DOHH2 (cell line): Measurements from ENCODE around the gene TTC28.

ENCODE experiments used
- H3F3A ChIP-seq: fragments of 200-600 bp; sonication (generic), shearing (Covaris generic); 2 replicates; pipeline ENCODE4 v1.6.0; 2016; ENCODE audit warnings: antibody characterized with exemption, mild to moderate bottlenecking; ENCODE audit not compliant: control insufficient read depth, insufficient read depth
- H3K27ac ChIP-seq: fragments of 200-600 bp; sonication (generic); 2 replicates; pipeline ENCODE4 v1.5.1; 2014; ENCODE audit warnings: low read depth, mild to moderate bottlenecking, low read length, moderate library complexity
- H3K27me3 ChIP-seq: fragments of 200-600 bp; sonication (generic); 2 replicates; pipeline ENCODE4 v1.6.1; 2014; ENCODE audit warnings: mild to moderate bottlenecking, low read length, mixed read lengths; ENCODE audit not compliant: control insufficient read depth
- H3K36me3 ChIP-seq: fragments of 200-600 bp; sonication (generic); 2 replicates; pipeline ENCODE4 v1.6.1; 2014; ENCODE audit warnings: mild to moderate bottlenecking, low read length, moderate library complexity, mixed read lengths; ENCODE audit not compliant: control insufficient read depth
- H3K4me1 ChIP-seq: fragments of 200-600 bp; sonication (generic); 2 replicates; pipeline ENCODE4 v1.6.1; 2014; ENCODE audit warnings: mild to moderate bottlenecking, low read length, mixed read lengths; ENCODE audit not compliant: control insufficient read depth
- H3K4me2 ChIP-seq: fragments of 200-600 bp; sonication (generic); 2 replicates; pipeline ENCODE4 v1.6.0; 2014; ENCODE audit warnings: mild to moderate bottlenecking, low read length, moderate library complexity
- H3K4me3 ChIP-seq: fragments of 200-600 bp; sonication (generic); 2 replicates; pipeline ENCODE4 v1.5.1; 2014; ENCODE audit warnings: mild to moderate bottlenecking, low read length, mixed read lengths
- H3K79me2 ChIP-seq: fragments of 200-600 bp; sonication (generic); 2 replicates; pipeline ENCODE4 v1.6.1; 2014; ENCODE audit warnings: mild to moderate bottlenecking, low read length, mixed read lengths; ENCODE audit not compliant: control insufficient read depth
- H3K9me2 ChIP-seq: fragments of 200-600 bp; sonication (generic); replicated peaks from 2 replicates; pipeline ENCODE4 v1.6.1; 2014; ENCODE audit warnings: mild to moderate bottlenecking, low read length, mixed read lengths; ENCODE audit not compliant: control insufficient read depth
- H3K9me3 ChIP-seq: fragments of 200-600 bp; sonication (generic); 2 replicates; pipeline ENCODE4 v1.6.1; 2014; ENCODE audit warnings: antibody characterized with exemption, low read length, mixed read lengths; ENCODE audit not compliant: control insufficient read depth, insufficient read depth
- H4K20me1 ChIP-seq: fragments of 200-600 bp; sonication (generic); 2 replicates; pipeline ENCODE4 v1.6.0; 2014; ENCODE audit warnings: low read depth, mild to moderate bottlenecking, antibody characterized with exemption, low read length, moderate library complexity; ENCODE audit not compliant: control insufficient read depth, insufficient read depth
- CTCF ChIP-seq: fragments of 200-600 bp; sonication (generic); IDR thresholded peaks from one replicate; pipeline ENCODE4 v1.5.1; 2014; ENCODE audit warnings: antibody characterized with exemption, mild to moderate bottlenecking, low read depth, low read length; ENCODE audit not compliant: poor library complexity, severe bottlenecking
- EZH2phosphoT487 ChIP-seq: fragments of 200-600 bp; sonication (generic); IDR thresholded peaks from 2 replicates; pipeline ENCODE4 v1.6.1; 2017; ENCODE audit warnings: borderline replicate concordance, mild to moderate bottlenecking, antibody characterized with exemption, low read length, moderate library complexity, mixed read lengths

Gene TTC28

GRCh38 chr22:28095316-28096095 is 584.1 kb downstream of the TTC28 start:
- Histone ChIP-seq H3K36me3 (no peaks in the 10 kb centered on the region), H3F3A (no peaks in the 10 kb centered on the region), H3K4me2 (no peak overlapping the region), H3K9me3 (no peaks in the 10 kb centered on the region), H3K79me2 (no peaks in the 10 kb centered on the region), H3K27me3 (no peaks in the 10 kb centered on the region), H3K4me3 (no peak overlapping the region), H3K9me2 (no peaks in the 10 kb centered on the region), H4K20me1 (no peaks in the 10 kb centered on the region), H3K27ac (no peak overlapping the region), H3K4me1 (no peaks in the 10 kb centered on the region)
- no peak for TF ChIP-seq CTCF
- no peak for TF ChIP-seq EZH2phosphoT487

- TF ChIP-seq EZH2phosphoT487 (no peak), CTCF (no peak)
Observed at GRCh38 chr22:28094771-28095170, 584.9 kb downstream of the TTC28 start.

GRCh38 chr22:28093711-28094110 is 585.9 kb downstream of the TTC28 start:
- H3K79me2 ChIP-seq: no peaks in the 10 kb centered on the region
- no peaks in the 10 kb centered on the region for H3K36me3 ChIP-seq
- H3K4me1 ChIP-seq: no peaks in the 10 kb centered on the region
- H3K9me3 ChIP-seq: no peaks in the 10 kb centered on the region
- H4K20me1 ChIP-seq: no peaks in the 10 kb centered on the region
- no peak overlapping the region for H3K4me2 ChIP-seq
- H3K4me3 ChIP-seq: no peak overlapping the region
- no peaks in the 10 kb centered on the region for H3F3A ChIP-seq
- no peaks in the 10 kb centered on the region for H3K9me2 ChIP-seq
- TF ChIP-seq EZH2phosphoT487 (no peak), CTCF (no peak)
- H3K27ac ChIP-seq: no peak overlapping the region
- no peaks in the 10 kb centered on the region for H3K27me3 ChIP-seq

More at GRCh38 chr22:28094771-28095170, 584.9 kb downstream of the TTC28 start:
- H3K27me3 ChIP-seq: no peaks in the 10 kb centered on the region
- H3K4me2 ChIP-seq: no peak overlapping the region
- H3K9me3 ChIP-seq: no peaks in the 10 kb centered on the region
- no peaks in the 10 kb centered on the region for H3K36me3 ChIP-seq
- no peaks in the 10 kb centered on the region for H3F3A ChIP-seq
- no peaks in the 10 kb centered on the region for H3K9me2 ChIP-seq
- no peaks in the 10 kb centered on the region for H3K79me2 ChIP-seq
- no peaks in the 10 kb centered on the region for H4K20me1 ChIP-seq
- H3K4me3 ChIP-seq: no peak overlapping the region
- no peaks in the 10 kb centered on the region for H3K4me1 ChIP-seq
- no peak overlapping the region for H3K27ac ChIP-seq
